ENCODE results near the gene GPR137B.
"Not testable (repeated sequence)": the region's sequence is repeated elsewhere in the genome, so short reads cannot be mapped to it uniquely, and the experiment has no call there.

Gene GPR137B

DNA sequence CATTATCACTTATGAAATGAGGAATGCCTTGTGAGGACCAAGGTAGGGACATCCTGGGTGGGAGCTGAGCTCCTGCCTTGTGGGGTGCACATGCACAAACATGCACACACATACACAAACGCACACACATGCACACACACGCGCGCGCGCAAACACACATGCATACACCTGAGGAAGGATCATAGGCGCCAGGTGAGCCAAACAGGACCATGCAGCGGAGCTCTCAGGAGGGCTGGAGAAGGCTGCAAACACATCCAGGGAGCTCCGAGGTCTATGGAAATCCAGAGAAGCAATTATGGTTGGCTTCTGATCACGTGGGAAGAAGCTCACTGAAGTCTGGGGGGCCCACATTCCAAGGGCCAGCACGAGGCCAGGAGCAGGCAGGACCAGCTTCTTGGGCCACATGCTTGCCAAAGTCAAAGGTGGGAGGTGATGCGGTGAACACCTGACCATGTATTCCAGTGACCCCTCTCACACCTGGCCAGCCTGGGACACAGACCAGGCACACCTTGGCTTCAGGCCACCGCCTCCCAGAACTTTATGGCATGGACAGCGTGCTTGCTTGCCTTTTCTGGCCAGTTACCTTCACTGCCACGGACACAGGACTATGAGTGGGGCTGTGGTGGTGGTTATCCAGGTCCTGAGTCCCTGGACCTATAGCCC is 13.6 kb downstream of the GPR137B start:
- TF ChIP-seq, protein P1, sequence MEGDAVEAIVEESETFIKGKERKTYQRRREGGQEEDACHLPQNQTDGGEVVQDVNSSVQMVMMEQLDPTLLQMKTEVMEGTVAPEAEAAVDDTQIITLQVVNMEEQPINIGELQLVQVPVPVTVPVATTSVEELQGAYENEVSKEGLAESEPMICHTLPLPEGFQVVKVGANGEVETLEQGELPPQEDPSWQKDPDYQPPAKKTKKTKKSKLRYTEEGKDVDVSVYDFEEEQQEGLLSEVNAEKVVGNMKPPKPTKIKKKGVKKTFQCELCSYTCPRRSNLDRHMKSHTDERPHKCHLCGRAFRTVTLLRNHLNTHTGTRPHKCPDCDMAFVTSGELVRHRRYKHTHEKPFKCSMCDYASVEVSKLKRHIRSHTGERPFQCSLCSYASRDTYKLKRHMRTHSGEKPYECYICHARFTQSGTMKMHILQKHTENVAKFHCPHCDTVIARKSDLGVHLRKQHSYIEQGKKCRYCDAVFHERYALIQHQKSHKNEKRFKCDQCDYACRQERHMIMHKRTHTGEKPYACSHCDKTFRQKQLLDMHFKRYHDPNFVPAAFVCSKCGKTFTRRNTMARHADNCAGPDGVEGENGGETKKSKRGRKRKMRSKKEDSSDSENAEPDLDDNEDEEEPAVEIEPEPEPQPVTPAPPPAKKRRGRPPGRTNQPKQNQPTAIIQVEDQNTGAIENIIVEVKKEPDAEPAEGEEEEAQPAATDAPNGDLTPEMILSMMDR (IDR thresholded peaks at IDR 0.05; ENCODE audit: low read depth, low read length, missing control alignments): no peak
- no peak for DNase-seq (ENCODE audit: low read depth)
- peak overlapping the region; percentile 33 for H3K4me3 ChIP-seq (ENCODE audit: low read depth, low read length)

DNA sequence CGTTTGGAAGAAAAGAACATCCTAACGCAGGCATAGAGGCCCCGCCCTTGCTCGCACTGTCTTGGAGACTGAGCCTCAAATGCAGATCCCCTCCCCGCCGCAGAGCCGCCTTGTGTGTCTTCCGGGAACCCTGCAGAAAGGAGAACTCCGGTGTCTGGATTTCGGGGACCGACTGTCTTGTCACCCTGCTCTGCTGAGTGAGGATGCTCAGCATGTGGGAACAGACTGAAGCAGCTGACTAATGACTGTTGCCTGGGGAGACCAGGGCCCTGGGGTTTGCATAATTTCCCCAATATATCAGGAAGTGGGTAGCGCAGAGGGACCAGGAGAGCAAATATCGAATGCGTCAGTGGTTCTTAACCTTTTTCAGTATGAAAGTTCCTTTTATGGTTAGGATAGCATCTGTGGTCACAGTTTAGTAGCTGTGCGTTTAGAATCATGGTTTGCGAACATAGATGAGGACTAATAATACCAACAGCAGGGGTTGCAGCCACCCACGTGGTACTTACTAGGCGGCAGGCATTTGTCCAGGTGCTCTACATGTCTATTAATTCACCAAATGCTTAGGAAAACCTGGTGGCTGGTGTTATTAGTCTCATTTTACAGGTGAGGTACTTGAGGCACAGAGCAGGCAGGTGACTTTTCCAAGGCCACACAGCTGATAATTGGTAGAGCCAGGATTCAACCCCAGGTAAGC is 14.3 kb downstream of the GPR137B start:
- TF ChIP-seq, protein P1 (IDR thresholded peaks at IDR 0.05; ENCODE audit: low read depth, low read length, missing control alignments): no peak
- peak; percentile 97 for DNase-seq (ENCODE audit: low read depth)
- H3K4me3 ChIP-seq (ENCODE audit: low read depth, low read length): peak overlapping the region; percentile 33

DNA sequence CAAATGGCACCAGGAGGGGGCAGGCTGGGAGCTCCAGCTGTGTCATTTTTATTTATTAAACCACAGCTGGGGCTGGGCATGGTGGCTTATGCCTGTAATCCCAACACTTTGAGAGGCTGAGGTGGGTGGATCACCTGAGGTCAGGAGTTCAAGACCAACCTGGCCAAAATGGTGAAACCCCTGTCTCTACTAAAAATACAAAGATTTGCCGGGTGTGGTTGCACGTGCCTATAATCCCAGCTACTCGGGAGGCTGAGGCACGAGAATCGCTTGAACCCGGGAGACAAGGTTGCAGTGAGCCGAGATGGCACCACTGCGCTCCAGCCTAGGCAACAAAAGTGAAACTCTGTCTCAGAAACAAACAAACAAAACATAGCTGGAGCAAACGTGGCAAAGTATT is 15.7 kb downstream of the GPR137B start:
- H3K4me3 ChIP-seq (ENCODE audit: low read depth, low read length): peak overlapping the region; percentile 12; the same call in 1 of the 2 replicates
- DNase-seq (ENCODE audit: low read depth): not testable (repeated sequence)

DNA sequence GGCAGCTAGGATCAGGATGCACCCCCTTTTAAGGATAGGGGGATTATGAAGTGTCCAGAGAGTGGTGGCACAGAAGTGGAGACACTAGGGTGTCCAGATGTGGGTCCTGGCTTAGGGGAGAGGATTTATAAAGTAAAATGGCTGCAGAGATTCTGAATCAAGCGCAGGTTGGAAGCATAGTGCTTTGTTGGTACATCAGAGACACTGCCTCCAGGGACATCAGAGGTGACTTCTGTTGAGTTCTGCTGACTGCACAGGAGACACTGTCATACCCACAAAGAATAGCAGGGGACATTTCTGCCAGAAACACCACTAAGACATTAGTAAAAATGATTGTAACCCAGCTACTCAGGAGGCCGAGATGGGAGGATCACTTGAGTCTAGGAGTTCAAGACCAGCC is 16.4 kb downstream of the GPR137B start:
- no peak for DNase-seq (ENCODE audit: low read depth)
- H3K4me3 ChIP-seq (ENCODE audit: low read depth, low read length): no peak overlapping the region; the same call in 1 of the 2 replicates
- TF ChIP-seq, protein P1 (IDR thresholded peaks at IDR 0.05; ENCODE audit: low read depth, low read length, missing control alignments): no peak

DNA sequence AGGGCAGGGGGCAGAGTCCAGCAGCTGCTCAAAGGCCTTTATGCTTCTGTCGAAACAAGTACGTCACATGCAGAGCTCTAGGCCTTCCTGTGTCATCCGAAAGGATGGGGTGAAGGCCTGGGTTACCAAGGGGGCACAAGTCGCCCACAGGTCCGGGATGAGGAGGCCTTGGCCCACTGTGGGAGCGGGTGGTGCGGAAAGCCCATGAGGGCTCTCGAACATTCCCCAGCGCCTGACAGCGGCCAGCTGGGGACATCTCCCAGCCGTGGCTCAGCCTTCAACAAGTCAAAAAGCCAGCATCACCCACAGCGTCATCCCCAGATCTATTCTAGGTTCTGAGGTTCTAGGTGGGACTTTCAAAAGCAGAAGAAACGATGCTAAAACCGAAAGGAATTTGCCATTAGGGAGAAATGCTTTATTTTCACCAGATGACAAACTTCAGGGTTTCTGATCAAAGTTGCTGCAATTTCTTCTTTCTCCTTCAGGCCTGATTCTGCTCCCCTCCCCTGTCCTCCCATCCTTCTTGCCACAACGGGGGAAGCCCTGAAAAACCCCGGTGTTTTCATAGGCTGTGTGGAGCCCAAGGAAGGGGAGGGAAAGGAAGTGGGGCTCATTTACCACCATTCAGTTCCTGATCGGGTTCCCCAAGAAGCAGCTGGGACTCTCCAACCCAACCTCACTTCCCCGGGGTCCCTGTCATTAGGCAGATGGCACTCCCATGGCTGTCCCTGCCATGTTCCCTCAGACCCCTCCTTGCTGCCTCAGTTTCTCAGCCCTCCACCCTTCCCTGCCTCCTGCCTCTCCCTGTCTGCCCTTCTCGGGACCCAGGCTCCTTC is 17.6 kb downstream of the GPR137B start:
- H3K4me3 ChIP-seq (ENCODE audit: low read depth, low read length): peak overlapping the region; percentile 22
- DNase-seq (ENCODE audit: low read depth): peak; percentile 87
- TF ChIP-seq, protein P1 (IDR thresholded peaks at IDR 0.05; ENCODE audit: low read depth, low read length, missing control alignments): no peak

DNA sequence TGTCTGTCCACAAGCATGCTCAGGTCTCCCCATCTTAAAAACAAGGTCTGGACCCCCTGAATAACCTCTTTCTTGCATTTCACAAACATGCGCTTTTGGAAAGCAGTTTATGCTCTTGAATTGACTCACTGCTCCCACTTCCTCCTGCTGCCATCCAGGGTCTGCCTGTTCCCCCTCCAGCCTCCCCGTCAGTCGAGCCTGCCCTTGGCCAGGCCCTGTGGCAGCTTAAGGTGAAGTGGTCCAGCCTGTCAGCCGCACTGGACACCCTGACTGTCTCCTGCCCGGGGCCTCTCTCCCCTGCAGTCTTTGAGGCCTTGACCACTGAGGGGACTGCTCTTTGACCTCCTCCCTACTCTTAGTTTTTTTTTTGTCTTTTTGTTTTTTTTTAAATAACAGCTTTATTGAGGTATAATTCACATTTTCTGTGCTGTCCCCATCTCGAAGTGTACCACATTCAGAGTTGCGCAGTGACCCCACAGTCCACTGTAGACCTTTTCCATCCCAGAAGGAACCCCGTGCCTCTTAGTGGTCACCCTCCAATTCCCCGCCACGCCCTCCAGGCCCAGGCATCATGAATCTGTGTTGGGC is 18.3 kb downstream of the GPR137B start:
- no peak for DNase-seq (ENCODE audit: low read depth)
- TF ChIP-seq, protein P1 (IDR thresholded peaks at IDR 0.05; ENCODE audit: low read depth, low read length, missing control alignments): no peak
- peak overlapping the region; percentile 22 for H3K4me3 ChIP-seq (ENCODE audit: low read depth, low read length)

DNA sequence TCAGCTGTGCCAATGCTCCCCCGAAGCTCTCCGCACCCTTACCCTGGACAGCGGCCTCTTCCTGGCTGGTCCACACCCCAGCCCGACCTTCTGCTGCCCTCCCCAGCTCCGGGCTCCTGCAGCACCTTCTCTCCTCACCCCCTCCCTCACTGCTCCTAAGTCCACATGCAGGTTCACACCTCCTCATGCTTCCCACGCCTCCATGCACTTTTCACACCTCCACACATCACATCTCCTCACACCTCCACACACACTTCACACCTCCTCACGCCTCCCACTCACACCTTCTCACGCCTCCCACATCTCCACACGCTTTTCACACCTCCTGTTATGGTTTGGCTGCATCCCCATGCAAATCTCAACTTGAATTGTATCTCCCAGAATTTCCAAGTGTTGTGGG is 18.9 kb downstream of the GPR137B start:
- TF ChIP-seq, protein P1 (IDR thresholded peaks at IDR 0.05; ENCODE audit: low read depth, low read length, missing control alignments): no peak
- H3K4me3 ChIP-seq (ENCODE audit: low read depth, low read length): no peak overlapping the region
- no peak for DNase-seq (ENCODE audit: low read depth)

DNA sequence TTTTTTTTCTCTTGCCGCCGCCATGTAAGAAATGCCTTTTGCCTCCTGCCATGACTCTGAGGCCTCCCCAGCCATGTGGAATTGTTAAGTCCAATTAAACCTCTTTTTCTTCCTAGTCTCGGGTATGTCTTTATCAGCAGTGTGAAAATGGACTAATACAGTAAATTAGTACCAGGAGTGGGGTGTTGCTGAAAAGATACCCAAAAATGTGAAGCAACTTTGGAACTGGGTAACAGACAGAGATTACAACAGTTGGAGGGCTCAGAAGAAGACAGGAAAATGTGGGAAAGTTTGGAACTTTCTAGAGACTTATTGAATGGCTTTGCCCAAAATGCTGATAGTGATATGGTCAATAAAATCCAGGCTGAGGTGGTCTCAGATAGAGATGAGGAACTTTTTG is 19.4 kb downstream of the GPR137B start:
- H3K4me3 ChIP-seq (ENCODE audit: low read depth, low read length); DNase-seq (ENCODE audit: low read depth): not testable (repeated sequence)
